ENCODE results near the gene KDM3A.

The KDM3A gene

DNA sequence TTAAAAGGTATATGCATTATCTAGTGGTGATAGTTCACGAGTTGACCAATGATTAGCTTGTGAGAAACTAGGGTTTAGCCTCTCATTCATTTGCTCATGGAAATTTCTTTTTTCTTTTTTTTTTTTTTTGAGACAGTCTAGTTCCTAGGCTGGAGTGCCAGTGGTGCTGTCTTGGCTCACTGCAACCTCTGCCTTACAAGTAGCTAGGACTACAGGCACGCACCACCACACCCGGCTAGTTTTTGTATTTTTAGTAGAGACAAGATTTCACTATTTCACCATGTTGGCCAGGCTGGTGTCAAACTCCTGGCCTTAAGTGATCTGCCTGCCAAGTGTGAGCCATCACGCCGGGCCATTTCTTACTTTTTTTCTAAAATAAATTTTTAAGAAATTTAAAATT is 14.0 kb downstream of the KDM3A start:
- DNase-seq (ENCODE audit: low read depth), result no peak
- H3K4me3 ChIP-seq (ENCODE audit: low read depth, low read length), result no peak overlapping the region
- TF ChIP-seq MYC (IDR thresholded peaks at IDR 0.05; ENCODE audit: low read depth, low read length) (no peak), MAX (IDR thresholded peaks at IDR 0.05; ENCODE audit: low read depth, low read length) (no peak), POLR2A (IDR thresholded peaks at IDR 0.05; ENCODE audit: extremely low read depth, insufficient read length) (no peak), CTCF (IDR thresholded peaks at IDR 0.05; ENCODE audit: low read depth, low read length) (no peak)

DNA sequence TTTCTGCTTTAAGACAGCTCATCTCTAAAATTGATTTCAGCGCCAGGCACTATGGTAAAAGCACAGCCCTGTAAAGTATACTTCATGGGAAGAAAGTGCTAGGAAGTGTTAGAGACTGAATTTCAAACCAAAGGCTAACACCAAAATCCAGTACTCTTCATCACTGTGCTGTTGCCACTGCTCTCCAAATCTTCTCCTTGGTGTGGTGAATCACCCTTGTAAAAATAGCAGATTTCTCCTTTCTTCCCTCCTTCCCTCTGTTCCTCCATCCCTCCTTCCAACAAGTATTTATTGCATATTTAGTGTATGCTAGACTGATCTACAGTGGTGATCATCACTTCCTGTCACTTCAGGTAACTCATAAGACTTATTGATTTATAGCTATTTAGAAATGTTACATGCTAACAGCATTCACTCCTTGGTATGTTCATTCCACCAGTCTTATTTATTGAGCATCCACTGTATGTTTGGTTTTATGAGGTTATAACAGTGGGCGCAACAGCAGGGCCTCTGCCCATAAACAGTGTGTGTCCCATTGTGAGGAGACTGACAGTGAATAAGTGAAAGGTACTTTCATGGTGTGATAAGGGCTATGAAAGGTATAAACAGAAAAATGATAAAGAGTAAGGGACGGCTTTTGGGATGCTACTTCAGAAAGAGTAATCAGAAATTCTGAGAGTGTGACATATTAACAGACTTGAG is 20.0 kb downstream of the KDM3A start:
- no peak overlapping the region for H3K4me3 ChIP-seq (ENCODE audit: low read depth, low read length)
- TF ChIP-seq MAX (IDR thresholded peaks at IDR 0.05; ENCODE audit: low read depth, low read length), result no peak
- no peak for TF ChIP-seq POLR2A (IDR thresholded peaks at IDR 0.05; ENCODE audit: extremely low read depth, insufficient read length)
- TF ChIP-seq CTCF (IDR thresholded peaks at IDR 0.05; ENCODE audit: low read depth, low read length), result no peak
- no peak for TF ChIP-seq MYC (IDR thresholded peaks at IDR 0.05; ENCODE audit: low read depth, low read length)
- DNase-seq (ENCODE audit: low read depth), result no peak

DNA sequence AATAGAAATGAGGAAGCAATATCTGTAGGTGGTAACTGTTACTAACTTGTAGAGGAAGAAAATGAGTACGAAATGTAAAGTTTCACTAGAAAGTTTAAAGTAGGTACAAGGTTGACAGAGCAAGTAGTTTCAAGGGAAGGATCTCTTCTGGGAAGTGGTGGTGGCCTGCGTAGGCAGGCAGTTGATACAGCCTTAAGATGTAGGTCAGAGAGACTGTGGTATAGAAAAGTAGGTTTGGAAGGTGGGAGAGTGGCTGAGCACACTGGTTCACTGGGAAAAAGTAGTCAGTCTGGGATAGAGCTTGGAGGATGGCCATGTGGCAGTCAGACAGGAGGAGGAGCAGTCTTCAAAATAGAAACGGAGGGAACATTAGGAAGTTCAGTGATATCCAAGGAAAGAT is 23.5 kb downstream of the KDM3A start:
- H3K4me3 ChIP-seq (ENCODE audit: low read depth, low read length), result no peak overlapping the region
- TF ChIP-seq POLR2A (IDR thresholded peaks at IDR 0.05; ENCODE audit: extremely low read depth, insufficient read length) (no peak), MYC (IDR thresholded peaks at IDR 0.05; ENCODE audit: low read depth, low read length) (no peak), CTCF (IDR thresholded peaks at IDR 0.05; ENCODE audit: low read depth, low read length) (no peak), MAX (IDR thresholded peaks at IDR 0.05; ENCODE audit: low read depth, low read length) (no peak)
- DNase-seq (ENCODE audit: low read depth), result no peak

DNA sequence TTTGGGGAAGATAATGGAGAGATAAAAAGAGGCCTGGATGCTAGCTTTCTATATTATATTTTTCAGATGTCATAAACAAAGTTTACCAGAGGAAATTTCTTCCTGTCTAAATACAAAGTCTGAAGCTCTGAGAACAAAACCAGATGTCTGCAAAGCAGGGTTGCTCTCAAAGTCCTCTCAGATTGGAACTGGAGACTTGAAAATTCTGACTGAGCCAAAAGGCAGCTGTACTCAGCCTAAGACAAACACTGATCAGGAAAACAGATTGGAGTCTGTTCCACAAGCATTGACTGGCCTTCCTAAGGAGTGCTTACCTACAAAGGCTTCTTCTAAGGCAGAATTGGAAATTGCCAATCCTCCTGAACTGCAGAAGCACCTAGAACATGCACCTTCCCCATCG is 25.1 kb downstream of the KDM3A start:
- H3K4me3 ChIP-seq (ENCODE audit: low read depth, low read length), result no peak overlapping the region
- TF ChIP-seq MAX (IDR thresholded peaks at IDR 0.05; ENCODE audit: low read depth, low read length), result no peak
- no peak for TF ChIP-seq POLR2A (IDR thresholded peaks at IDR 0.05; ENCODE audit: extremely low read depth, insufficient read length)
- no peak for DNase-seq (ENCODE audit: low read depth)

GRCh38 chr2:86468162-86469033 is 27.2 kb downstream of the KDM3A start:
- no peak for DNase-seq (ENCODE audit: low read depth)
- H3K4me3 ChIP-seq (ENCODE audit: low read depth, low read length), result no peak overlapping the region
- no peak for TF ChIP-seq MAX (IDR thresholded peaks at IDR 0.05; ENCODE audit: low read depth, low read length)
- TF ChIP-seq MYC (IDR thresholded peaks at IDR 0.05; ENCODE audit: low read depth, low read length), result no peak
- no peak for TF ChIP-seq CTCF (IDR thresholded peaks at IDR 0.05; ENCODE audit: low read depth, low read length)
- no peak for TF ChIP-seq POLR2A (IDR thresholded peaks at IDR 0.05; ENCODE audit: extremely low read depth, insufficient read length)

GRCh38 chr2:86470890-86471289 is 29.7 kb downstream of the KDM3A start:
- no peak for DNase-seq (ENCODE audit: low read depth)
- H3K4me3 ChIP-seq (ENCODE audit: low read depth, low read length), result no peak overlapping the region
- TF ChIP-seq MAX (IDR thresholded peaks at IDR 0.05; ENCODE audit: low read depth, low read length), result no peak
- TF ChIP-seq CTCF (IDR thresholded peaks at IDR 0.05; ENCODE audit: low read depth, low read length), result no peak
- no peak for TF ChIP-seq MYC (IDR thresholded peaks at IDR 0.05; ENCODE audit: low read depth, low read length)
- TF ChIP-seq POLR2A (IDR thresholded peaks at IDR 0.05; ENCODE audit: extremely low read depth, insufficient read length), result no peak

Data from NB4 (cell line).